Epidermal melanocyte (primary cell): ENCODE results near the gene HYAL4.
"Not testable (repeated sequence)": the region's sequence is repeated elsewhere in the genome, so short reads cannot be mapped to it uniquely, and the experiment has no call there.

Experiments used
- DNase-seq: peaks from one replicate; pipeline ENCODE4 v3.0.0; 2011; ENCODE audit warnings: low spot score; ENCODE audit not compliant: insufficient read length

HYAL4 gene, protein sequence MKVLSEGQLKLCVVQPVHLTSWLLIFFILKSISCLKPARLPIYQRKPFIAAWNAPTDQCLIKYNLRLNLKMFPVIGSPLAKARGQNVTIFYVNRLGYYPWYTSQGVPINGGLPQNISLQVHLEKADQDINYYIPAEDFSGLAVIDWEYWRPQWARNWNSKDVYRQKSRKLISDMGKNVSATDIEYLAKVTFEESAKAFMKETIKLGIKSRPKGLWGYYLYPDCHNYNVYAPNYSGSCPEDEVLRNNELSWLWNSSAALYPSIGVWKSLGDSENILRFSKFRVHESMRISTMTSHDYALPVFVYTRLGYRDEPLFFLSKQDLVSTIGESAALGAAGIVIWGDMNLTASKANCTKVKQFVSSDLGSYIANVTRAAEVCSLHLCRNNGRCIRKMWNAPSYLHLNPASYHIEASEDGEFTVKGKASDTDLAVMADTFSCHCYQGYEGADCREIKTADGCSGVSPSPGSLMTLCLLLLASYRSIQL

DNA sequence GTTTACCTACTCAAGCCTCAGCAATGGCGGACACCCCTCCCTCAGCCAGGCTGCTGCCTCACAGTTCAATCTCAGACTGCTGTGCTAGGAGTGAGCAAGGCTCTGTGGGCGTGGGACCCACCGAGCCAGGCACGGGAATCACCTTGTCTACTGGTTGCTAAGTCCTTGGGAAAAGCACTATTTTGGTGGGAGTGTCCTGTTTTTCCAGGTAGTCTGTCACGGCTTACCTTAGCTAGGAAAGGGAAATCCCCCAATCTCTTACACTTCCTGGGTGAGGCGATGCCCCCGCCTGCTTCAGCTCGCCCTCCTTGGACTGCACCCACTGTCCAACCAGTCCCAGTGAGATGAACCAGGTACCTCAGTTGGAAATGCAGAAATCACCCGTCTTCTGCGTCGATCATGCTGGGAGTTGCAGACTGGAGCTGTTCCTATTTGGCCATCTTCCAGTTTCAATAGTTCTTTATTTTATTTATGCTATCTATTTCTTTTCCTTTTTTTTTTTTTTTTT, at the start of gene HYAL4:
Gene HYAL4 (plus strand): TSS at position 458 of the 508 bp plus-strand sequence. CDS start 23,105 bp downstream, outside the sequence.
- DNase-seq: no peak

DNA sequence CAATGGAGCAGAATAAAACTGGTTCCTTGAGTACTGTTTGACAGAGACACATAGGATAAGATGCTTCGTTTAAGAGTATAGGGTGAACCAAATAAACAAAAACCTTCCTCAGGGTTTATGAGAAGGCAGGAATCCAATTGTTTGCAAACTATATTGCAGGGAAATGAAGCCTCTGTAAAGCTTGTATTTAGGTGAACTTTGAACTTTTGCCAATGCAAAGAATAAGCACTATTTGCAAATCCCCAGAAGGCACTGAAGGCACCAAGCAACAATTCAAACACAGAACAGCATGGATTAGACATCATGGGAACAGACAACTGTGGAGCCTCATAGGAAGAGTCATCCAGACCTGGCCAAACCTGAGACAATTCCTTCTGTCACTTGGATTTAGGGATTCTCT, 49.1 kb upstream of the HYAL4 start:
- no peak for DNase-seq

DNA sequence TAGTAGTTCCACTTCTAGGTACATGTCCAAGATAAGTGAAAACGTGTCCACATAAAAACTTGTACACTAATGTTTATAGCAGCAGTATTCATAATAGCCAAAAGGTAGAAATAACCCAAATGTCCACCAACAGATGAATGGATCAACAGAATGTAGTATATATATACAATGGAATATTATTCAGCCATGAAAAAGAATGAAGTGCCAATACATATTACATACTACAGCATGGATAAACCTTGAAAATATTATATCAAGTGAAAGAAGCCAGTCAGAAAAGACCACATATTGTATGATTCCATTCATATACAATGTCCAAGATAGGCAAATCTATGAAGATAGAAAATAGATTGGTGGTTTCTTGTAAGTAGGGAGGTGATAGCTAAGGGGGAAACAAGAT, 48.4 kb upstream of the HYAL4 start:
- no peak for DNase-seq

DNA sequence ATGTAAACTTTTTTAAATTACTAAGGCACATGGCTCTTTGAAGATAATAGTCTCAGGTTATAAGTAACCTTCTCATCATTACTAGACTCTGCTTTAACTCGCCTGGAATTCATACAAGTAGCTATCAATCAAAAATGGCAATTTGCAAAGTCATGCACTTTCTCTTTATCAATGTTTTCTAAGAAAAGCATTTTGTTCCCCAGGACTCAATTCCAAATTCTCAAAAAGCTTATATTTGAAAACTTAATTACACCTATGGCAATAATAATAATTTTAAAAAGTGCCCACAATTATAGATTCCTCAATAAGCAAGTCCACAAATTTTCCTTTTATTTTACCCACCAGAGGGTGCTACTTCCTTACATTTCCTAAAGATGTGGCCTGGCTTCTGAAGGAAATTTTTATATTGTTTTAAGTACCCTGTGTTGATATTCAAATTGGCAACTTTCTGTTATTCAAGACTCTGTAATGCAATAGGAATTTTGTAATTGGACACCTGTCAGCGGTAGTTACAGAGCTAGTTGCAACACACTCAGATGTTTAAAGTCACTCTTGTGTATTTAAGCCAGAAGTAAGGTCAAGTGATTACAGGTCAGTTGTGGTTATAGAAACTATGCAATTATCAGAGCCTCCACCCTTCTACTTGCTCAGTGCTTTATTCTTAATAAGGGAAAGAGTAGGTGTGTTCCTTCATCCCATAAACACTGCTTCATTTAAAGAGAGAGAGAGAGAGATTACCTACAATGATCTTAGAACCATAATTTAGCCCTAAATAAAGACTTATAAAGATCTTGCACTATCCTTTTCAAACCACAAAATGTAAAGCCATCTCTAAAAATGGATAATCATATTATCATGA, 47.1 kb upstream of the HYAL4 start:
- no peak for DNase-seq

DNA sequence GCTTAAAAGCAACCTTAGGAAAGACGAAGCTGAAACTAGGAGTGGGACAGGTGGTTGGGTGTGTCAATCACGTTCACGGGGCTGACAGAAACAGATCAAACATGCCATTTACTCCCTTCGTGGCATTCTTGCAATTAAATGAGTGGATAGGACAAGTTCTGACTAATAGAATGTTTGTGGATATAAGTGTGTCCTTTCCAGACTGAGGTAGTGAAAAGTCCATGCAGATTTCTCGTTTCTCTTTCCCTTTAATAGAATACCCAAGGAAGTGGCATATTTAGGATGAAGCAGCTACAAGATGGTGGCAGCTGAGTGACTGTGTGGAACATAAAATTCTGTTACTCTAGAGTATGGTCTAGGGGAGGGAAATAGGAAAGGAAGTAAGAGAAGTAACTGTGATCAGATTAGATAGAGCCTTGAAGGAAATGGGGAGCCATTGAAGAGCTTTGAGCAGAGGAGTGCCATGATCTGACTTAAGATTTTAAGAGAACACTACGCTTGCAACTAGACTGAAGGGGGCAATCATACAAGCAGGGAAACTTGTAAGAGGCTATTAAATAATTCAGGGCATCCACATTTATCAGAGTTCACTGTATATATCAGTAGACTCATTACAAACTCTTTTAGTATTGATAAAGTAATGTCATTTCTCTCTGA, 46.3 kb upstream of the HYAL4 start:
- no peak for DNase-seq

DNA sequence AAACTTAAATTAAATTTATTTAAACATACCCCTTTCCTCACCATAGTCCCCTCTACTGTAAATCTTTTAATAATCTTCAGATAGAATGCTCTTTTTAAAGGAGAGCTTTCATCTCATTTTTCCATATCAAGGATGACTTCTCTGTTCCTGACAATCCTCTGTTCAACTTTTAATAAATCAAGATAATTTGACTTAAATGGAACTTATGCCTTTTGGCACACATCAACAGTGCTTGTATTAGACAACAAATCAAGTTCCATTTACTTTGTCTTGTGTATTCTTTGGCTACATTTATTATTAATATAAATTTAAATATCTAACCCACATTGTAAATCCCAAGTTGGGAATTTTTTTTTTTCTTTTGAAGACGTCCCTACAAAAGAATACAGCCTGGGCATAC, 42.7 kb upstream of the HYAL4 start:
- DNase-seq: no peak

DNA sequence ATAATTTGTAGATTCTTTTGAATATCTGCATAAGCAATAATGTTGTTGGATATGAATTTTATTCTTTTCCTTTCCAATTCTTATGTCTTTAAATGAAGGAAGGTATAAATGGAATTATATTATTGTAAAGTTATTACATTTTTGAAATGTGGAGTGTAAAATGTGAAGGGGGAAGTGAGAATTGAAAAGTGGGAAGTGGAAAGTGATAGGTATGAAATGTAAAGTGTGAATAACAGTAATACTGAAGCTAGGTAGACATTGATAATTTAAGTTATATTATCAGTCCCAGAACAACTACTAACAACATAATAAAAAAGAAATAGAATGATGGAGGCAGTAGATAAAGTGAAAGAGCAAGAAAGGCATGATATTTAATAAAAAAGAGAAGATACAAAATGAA, 39.7 kb upstream of the HYAL4 start:
- DNase-seq: no peak

DNA sequence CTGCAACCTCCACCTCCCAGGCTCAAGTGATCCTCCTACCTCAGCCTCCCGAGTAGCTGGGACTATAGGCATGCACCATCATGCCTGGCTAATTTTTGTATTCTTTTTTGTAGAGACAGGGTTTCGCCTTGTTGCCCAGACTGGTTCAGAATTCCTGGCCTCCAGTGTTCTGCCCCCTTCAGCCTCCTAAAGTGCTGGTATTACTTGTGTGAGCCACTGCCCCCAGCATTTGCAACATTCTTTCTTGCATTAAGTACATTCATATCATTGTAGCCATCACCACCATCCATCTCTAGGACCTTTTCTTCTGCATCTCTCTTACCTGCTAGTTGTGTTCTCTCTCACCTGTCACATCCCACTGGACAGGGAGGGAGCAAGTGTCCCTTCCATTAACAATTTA, 35.5 kb upstream of the HYAL4 start:
- no peak for DNase-seq

DNA sequence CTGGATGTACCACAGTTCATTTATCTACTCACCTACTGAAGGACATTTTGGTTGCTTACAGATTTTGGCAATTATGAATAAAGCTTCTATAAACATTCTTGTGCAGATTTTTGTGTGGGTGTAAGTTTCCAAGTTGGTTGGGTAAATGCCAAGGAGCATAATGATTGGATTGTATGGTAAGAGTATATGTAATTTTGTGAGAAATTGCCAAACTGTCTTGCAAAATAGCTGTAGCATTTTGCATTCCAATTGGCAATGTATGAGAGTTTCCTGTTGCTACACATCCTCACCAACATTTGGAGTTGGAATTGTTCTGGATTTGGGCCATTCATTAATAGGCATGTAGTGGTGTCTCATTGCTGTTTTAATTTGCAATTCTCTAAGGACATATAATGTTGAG, 33.9 kb upstream of the HYAL4 start:
- DNase-seq: no peak

DNA sequence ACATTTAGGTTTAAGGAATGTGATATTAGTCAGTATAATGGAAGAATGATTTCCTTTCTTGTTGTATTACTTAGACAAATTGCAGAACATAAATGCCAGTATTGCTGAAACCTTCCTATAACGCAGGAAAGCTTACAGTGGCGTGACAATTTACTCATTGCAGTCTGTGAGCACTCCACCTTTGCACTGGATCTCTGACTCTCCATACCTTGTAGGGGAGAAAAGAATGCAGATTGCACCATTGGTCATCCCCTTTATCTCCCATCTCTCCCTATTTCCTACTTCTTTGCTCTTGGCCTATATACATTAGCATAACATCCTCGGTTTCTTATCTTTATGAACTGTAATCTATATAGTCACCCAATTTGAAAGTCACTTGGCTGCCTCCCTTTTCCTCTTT, 28.1 kb upstream of the HYAL4 start:
- DNase-seq: no peak

DNA sequence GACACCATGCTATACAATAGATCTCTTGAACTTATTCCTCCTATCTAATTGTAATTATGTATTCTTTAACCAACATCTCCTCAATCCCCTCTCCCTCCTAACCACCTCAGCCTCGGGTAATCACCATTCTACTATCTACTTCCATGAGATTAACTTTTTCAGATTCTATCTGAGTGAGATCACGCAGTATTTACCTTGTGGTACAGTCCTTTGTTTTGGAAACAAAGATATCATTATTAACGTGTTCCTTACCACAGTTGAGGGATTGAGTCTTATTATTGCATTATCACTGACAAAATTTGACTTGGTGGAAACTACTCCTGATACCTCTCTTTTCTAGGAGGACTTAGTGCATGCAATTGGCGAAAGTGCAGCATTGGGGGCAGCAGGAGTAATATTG, 26.0 kb upstream of the HYAL4 start:
- no peak for DNase-seq

DNA sequence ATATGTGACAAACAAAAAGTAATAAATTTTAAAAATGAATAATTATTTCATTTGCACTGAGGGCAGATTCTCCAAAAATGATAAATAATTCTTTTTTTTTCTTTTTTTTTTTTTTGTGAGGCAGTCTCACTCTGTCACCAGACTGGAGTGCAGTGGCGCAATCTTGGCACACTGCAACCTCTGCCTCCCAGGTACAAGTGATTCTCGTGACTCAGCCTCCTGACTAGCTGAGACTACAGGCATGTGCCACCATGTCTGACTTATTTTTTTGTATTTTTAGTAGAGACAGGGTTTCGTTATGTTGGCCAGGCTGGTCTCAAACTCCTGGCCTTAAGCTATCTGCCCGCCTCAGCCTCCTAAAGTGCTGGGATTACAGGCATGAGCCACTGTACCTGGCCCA, 25.2 kb upstream of the HYAL4 start:
- not testable (repeated sequence) for DNase-seq

DNA sequence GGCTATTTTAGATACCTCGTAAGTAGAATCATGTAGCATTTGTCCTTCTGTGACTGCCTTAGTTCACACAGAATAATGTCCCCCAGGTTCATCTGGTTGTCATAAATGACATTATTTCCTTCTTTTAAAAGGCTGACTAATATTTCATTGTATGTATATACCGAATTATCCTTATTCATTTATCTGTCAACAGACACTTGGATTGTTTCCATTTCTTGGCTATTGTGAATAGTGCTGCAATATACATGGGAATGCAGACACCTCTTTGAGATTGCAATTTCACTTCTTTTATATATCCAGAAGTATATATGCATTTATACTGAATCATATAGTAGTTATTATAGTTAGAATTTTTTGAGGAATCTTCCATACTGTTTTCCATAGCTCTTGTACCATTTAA, 24.1 kb upstream of the HYAL4 start:
- DNase-seq: no peak

DNA sequence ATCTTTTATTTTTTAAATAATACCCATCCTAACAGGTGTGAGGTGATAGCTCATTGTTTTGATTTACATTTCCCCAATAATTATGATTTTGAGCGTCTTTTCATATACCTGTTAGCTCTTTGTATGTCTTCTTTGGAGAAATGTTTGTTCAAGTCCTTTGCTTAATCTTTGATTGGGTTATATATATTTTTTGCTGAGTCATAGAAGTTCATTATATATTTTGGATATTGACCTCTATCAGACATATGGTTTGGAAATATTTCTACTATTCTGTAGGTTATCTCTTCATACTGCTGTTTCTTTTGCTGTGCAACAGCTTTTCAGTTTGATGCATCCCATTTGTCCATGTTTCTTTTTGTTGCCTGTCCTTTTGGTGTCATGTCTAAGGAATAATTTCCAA, 23.6 kb upstream of the HYAL4 start:
- DNase-seq: no peak

DNA sequence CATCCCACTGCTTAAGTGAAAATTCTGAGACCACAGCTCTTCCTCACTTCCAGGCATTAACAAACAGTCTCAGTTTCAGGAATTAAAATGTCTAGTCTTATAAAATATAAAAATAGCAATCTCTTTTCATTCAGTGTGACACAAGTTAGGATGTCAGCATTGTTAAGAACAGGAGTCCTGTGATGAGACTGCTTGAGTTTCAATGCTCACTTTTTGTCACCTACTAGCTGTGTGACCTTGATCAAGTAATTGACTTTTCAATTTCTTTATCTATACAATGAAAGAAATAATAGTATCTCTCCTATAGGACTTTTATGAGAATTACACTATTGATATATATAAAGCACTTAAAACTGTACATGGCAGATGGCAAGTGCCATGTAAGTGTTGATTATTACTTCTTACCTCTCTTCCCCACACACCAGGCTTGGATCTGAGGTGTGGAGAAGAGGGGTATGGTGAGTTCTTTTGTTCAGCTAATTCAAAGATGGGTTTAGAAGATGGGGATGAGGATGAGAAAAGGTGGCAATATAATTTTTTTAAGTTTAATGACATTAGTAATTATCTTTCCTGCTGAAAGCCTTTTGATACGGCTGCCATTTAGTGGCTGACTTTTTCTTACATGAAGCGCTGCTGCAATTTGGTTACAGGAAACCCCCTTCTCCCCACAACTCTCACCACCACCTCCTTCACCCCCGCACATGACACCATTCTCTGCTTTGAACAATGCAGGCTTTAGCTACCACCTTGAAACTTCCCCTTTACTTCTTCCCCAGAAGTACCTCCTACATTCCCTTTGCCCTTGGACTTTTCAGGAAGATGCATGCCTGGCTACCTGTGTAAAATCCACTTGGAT, 20.8 kb upstream of the HYAL4 start:
- no peak for DNase-seq

DNA sequence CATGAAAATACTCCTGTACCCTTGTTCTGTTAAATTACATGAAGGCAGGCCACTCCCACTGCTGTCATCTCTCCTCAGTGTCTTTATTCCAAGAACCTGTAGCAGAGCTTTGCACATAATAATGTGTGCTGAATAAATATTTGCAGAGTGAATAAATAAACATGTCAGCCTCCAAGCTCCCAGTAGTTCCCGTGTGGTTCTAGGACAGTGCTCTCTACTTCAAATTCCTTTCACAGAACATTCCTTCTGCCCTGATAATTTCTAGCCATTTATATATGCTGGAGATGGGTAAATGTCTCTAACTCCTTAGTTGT, 20.3 kb upstream of the HYAL4 start:
- no peak for DNase-seq

DNA sequence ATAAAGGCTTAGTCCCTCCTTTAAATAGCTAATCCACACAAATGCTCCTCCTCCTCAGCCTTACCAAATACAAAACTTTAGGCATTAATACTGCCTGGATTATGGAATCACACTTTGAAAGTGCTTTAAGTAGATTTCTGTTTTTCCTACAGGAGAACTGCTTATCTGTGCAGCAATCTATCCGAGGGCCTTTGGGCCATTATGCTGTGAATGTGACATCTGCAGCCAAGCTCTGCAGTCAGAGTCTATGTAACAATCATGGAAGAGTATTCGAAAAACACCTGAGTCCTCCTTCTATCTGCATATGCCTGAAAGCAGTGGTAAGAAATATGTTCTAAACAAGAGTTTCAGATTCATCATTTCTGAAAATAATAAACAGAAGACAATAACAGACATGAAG, 16.2 kb upstream of the HYAL4 start:
- no peak for DNase-seq

DNA sequence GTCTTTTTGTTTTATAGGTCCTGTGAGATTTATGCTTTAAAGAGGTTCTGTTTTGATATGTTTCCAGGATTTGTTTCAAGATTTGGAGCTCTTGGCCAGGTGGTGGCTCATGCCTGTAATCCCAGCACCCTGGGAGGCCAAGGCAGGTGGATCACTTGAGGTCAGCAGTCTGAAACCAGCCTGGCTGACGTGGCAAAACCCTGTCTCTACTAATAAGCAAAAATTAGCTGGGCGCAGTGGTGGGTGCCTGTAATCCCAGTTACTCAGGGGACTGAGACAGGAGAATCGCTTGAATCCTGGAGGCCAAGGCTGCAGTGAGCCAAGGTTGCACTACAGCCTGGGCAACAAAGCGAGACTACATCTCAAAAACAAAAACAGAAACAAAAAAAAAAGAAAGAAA, 8.3 kb upstream of the HYAL4 start:
- DNase-seq: no peak

DNA sequence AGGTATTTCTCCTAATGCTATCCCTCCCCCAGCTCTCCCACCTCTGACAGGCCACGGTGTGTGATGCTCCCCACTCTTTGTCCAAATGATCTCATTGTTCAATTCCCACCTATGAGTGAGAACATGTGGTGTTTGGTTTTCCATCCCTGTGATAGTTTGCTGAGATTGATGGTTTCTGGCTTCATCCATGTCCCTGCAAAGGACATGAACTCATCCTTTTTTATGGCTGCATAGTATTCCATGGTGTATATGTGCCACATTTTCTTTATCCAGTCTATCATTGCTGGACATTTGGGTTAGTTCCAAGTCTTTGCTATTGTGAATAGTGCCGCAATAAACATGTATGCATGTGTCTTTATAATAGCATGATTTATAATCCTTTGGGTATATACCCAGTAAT, 5.9 kb upstream of the HYAL4 start:
- DNase-seq: not testable (repeated sequence)

DNA sequence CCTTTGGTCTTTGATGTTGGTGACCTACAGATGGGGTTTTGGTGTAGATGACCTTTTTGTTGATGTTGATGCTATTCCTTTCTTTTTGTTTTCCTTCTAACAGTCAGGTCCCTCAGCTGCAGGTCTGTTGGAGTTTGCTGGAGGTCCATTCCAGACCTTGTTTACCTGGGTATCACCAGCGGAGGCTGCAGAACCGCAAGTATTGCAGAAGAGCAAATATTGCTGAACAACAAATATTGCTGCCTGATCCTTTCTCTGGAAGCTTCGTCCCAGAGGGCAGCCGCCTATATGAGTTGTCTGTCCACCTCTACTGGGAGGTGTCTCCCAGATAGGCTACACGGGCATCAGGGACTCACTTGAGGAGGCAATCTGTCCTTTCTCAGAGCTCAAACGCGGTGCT, 827 bp upstream of the HYAL4 start:
- not testable (repeated sequence) for DNase-seq

DNA sequence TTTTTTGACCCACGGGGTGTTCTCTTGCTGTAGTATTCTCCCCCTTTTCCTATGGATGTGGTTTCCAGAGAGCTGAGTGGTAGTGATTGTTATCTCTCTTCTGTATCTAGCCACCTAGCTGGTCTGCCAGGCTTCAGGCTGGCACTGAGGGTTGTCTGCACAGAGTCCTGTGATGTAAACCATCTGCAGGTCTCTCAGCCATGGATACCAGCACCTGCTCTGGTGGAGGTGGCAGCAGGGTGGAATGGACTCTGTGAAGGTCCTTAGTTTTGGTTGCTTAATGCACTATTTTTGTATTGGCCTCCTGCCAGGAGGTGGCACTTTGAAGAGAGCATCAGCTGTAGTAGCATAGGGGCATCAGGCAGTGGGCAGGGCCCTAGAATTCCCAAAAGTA, 851 bp downstream of the HYAL4 start:
- DNase-seq: no peak
